HG02623 (cell line): ENCODE measurements around the gene SYNPO2.

Experiments used
- ATAC-seq: cut with Tn5 transposase; IDR thresholded peaks from one replicate; pipeline ENCODE4 v1.9.1; 2021; ENCODE audit warnings: moderate library complexity; ENCODE audit not compliant: unreplicated experiment

Gene SYNPO2

DNA sequence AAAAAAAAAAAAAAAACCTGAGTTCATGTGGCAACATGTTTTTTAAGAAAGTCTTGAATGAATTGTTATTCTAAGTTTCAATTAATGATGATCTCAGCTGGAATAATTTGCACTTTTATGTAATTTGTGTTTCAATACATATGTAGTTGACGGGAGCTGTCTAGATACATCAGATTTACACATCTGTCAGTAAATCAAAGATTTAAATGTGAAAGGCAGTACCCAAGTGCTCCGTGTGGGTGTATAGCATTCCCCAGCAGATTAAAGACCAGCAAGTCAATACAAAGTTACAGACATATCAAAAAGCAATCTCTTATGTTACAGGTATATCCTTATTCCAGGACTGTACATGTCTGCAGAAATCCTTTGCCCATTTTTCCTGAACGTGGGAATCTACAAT lies 35.2 kb downstream of the SYNPO2 start:
- no peak for ATAC-seq

- no peak for ATAC-seq
Observed at GRCh38 chr4:118927974-118928373, 39.3 kb downstream of the SYNPO2 start.

DNA sequence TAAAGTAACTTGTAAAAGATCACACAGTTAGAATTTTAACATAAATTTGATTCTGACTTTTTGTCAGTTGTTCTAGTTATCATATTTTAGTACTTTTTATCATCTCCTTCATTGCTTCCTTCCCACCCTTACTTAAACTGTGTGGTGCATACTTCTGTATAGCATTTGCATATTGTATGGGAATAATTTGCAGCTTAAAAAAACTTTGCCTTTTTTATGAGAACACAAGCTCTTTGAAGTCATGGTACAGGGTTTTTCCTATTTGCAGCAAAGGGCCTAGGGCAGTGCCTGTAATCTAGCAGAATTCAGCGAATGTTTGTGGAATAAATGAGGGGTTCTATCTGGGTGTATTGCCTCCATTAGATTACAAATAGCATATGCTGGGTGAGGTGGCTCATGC lies 41.6 kb downstream of the SYNPO2 start:
- no peak for ATAC-seq

DNA sequence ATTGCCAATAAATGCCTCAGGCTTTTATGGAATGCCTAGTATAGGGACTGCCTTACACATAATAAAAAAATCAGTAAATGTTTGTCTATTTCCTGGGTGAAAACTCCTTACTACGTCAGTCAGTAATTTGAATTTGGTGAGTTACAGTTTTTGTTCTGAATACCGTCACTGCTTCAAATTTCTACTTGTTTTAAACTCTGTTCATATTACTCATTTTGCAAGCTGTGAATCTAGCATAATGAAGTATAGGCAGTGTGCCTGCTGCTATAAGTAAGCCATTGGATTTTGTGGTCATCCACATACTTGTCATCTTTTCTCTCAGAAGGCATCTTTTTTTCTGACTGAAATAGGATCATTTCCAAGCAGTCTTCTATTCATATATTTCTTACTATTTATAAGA lies 43.1 kb downstream of the SYNPO2 start:
- no peak for ATAC-seq

DNA sequence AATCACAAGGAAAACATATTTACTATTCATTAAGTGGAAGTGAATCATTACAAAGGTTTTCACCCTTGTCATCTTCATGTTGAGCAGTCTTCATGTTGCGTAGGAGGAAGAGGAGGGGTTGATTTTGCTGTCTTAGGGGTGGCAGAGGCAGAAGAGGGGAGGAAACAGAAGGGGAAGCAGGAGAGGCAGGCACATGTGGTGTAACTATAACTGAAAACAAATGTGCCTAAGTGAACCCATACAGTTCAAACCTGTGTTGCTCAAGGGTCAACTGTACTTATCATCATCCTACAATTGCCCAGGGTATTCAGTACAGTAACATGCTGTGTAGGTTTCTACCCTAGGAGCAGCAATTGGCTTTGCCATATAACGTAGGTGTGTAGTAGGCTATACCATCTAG lies 47.2 kb downstream of the SYNPO2 start:
- no peak for ATAC-seq

DNA sequence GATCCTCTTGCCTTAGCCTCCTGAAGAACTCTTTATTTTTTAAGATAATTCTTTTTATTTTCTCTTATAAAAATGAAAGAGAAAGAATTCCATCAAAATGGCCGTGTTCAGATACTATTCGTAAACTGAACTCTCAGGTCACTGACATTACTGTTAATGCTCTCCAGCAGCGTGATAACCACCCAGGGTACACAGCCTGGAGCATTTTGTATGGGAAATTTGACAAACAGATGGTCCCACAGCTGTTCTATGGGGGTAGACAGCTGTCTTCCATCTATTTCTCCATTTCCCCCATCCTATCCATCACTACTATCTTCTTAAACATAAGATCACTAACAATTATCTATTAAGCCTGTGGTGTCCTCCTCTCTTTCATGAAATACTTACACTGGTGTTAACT lies 47.8 kb downstream of the SYNPO2 start:
- no peak for ATAC-seq

GRCh38 chr4:118939169-118939783 lies 50.6 kb downstream of the SYNPO2 start:
- no peak for ATAC-seq

DNA sequence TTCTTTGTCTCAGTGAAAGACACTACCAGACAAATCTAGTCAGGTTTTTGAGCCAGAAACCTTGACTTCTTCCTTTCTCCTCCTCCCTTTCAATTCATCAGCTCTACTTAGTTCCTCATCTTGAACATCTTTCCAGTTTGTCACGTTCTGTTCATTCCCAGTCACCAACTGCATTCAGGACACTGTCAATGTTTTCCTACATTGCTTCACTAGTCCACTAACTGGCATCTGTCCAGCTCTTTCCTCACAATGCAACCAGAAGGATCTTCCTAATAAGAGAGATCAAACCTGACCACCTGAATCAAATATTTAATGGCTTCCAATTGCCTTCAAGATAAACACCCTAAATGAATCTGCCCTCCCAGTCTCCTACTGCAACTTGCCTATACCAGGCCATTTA lies 52.5 kb downstream of the SYNPO2 start:
- ATAC-seq = no peak

GRCh38 chr4:118941799-118942198 lies 53.1 kb downstream of the SYNPO2 start:
- no peak for ATAC-seq

DNA sequence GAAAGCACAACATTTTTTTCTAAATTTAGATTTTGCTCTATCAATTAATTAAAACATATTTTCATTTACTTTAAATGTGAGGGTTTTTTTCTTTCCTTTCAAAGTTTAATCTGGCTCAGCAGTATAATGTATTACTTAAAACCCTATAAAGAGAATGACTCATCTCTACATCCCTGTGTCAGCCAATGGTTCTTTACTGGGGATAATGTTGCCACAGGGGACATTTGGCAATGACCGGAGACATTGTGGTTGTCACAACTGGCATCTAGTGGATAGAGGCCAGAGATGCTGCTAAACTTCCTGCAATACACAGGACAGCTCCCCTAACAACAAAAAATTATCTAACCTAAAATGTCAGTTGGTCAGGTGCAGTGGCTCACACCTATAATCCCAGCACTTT lies 53.8 kb downstream of the SYNPO2 start:
- no peak for ATAC-seq

- no peak for ATAC-seq
Observed at GRCh38 chr4:118947095-118947494, 58.4 kb downstream of the SYNPO2 start.

DNA sequence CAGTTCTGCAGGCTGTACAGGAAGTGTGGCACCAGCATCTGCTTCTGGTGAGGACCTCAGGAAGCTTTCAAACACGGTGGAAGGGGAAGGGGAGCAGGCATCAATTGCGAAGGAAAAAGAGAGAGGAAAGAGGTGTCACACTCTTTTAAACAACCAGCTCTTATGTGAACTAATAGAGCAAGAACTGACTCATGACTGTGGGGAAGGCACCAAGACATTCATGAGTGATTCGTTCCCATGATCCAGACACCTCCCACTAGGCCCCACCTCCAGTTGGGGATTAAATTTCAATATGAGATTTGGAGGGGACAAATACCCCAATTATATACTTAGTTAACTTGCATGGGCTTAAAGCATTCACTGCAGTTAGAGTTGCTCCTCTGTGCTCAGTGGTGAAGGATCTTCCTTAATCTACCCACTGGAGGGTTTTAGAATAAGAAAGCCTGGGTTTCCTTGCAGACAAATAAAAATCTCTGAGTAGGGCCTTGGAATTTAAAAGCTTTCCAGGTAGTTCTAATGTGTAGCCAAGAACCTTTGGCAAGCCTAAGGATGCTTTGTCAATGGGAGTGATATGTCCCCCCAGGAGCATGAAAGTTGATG lies 60.0 kb downstream of the SYNPO2 start:
- no peak for ATAC-seq

GRCh38 chr4:118950224-118950623 lies 61.6 kb downstream of the SYNPO2 start:
- no peak for ATAC-seq

DNA sequence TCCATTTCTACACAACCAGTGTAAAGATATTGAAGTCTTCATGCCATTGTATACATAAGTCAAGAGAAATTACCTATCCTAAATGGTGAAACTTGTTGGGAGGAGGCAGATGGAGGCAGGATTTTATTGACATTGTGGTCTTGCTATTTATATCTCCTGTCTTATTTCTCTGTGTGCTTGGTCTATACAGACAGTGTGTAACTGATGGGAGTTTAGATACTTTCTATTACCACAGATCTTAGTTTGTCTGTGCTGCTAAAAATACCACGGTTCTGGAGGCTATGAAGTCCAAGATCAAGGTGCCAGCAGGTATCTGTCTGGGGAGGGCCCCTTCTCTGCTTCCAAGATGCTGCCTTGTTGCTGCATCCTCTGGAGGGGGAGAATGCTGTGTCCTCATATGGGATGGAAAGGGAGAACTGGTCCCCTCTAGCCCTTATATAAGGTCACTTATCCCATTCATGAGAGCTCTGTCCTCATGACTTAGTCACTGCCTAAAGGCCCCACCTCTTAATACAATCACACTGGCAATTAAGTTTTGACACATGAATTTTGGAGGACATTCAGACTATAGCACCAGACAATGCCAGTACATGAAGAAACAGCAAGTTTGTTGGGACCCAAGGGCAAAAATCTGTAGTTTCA lies 62.4 kb downstream of the SYNPO2 start:
- ATAC-seq = no peak

GRCh38 chr4:118953276-118953675 lies 64.6 kb downstream of the SYNPO2 start:
- ATAC-seq = no peak

DNA sequence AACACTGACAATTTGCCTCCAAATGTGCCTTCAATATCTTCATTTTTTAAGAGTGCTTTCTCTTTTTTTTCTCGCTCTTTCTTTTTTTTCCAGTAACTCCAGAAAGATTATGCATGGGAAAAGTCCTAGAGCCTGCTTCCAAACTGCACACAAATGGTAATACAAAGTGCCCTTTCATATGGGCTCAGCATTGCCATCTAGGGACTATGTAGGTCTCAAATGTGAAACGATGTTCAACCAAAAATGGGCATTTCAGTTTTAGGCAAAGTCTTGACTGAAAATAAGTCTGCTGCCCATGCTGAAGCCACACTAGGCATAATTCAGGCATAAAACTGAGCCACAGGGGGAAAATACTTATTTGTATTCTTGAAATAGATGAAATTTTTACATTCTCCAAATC lies 65.6 kb downstream of the SYNPO2 start:
- no peak for ATAC-seq

- ATAC-seq = no peak
Observed at GRCh38 chr4:118955515-118955914, 66.9 kb downstream of the SYNPO2 start.

DNA sequence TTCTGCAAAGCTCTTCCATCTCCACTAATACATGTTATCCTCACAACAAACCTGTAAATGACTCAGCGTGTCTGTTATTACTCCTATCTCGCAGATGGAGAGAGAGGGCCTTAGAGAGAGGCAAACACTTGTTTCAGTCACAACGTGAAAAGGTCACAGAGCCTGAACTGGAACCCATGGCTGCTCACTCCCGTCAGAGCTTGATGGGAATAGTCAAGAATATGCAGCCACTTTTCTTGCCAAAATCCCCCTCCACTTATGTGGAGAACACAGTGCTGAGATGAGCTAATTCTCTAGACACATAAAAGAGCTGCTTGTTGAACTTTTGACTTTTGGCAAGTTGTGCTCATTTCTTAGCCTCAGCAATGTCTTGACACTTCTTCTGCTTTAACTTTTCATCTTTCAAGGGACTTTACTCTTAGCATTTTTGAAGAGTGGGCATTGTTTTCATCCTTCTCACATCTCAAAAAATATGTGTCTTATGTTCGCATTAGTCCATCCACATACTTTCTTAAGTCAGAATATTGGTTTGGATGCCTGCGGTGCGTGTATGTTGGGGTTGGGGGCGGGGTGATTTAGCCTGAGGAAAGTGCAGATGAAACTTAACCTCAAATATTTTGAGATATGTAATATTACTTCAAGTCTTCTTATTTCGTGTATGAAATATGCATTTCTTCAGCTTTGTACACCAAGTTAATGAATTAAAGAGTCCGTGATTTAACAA lies 69.2 kb downstream of the SYNPO2 start:
- no peak for ATAC-seq

DNA sequence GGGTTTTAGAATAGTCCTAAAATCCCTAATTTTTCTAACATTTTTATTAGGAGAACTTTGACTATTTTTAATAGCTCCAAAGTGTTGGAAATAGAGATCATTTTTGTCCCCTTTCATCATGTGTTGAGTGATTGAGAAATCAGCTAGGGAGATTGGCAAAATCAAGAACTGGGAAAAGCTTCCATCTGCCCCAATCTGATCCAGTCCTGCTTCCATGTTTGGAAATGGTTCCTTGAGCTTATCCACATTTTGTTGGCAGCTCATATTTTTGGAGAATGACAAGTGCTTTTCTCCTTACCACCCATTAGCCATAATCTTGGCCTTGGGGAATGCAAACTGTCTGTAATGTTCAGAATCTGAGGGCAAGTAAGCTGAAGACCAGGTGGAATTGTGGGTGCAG lies 73.9 kb downstream of the SYNPO2 start:
- no peak for ATAC-seq

DNA sequence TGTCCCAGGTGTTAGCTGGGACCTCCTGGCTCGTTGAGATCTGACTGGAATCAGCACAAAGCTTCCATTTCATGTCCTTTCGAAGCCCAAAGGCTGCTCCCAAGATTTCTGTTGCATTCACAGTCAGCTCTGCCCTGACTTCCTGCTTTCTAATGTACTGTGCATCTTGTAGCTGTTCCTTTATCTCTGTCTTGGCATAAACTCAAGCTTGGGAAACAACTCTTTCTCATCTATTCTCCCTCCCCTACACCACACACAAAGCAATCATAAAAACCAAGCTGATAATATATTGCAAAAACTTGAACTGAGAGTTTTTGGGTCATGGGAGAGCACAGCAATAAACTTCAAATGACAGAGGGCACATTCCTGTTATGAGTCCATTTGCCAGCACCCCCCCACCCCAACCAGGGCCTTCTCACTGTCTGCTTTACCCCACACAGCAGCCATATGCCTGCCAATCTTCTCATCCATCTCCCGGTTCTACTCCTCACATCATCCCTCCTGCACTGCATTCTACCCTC lies 76.3 kb downstream of the SYNPO2 start:
- no peak for ATAC-seq

DNA sequence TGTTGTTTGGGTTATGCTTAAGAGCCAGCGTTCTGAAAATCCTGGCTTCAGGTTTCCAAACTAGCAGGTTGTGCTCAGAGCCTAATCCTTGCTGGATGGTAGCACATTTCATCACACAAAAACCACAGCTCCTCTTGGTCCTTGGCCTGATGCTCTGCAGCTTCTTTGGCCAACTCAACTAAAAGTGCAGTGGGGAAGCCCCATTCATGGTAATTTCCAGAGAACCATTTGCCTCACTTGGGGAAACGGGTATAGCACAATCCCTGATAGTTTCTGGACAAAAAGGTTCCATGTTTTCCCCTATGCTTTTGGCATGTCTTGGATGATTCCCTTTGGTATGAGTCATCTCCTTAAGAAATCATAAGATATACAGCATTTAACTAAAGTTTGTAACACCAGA lies 78.7 kb downstream of the SYNPO2 start:
- ATAC-seq = no peak

DNA sequence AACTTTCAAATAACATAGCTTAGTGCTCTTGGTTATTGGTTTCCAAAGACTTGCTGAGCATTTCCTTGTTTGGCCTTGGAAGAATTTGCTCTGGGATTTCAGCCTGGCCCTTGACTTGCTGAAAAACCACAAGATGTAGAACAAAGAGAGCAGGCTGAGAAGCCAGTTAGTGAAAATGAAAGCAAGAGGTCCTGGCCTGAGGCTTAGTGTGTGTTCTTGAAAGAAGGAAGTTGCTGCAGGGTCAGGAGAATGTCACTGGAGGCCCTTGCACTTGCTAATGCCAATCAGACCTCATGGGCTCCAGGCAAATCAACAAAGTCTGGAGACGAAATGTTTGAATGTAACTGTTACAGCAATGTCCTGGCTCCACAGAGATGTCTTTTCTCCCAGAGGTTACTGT lies 79.4 kb downstream of the SYNPO2 start:
- peak; percentile 100 for ATAC-seq
